ENCODE measurements around the gene HELZ2. TPM values are rescaled to one million over a fixed set of nuclear protein-coding genes. Genes with fewer than 3 reads are reported as not detected.

Gene HELZ2
- total RNA-seq, 1 donor from 2014 or later = 188 TPM

GRCh38 chr20:63596423-63596822 is 22.4 kb upstream of the HELZ2 start:
- FAIRE-seq (no peak), DNase-seq (ENCODE audit: low read depth) (no peak)
- H3K9me3 ChIP-seq (ENCODE audit: insufficient read depth, low read depth, low read length) = no peaks in the 10 kb centered on the region
- H3K9me3 Mint-ChIP-seq (ENCODE audit: unreplicated experiment) = no peaks in the 10 kb centered on the region
- H3K4me3 ChIP-seq (ENCODE audit: insufficient read depth, low read depth, low read length) = no peak overlapping the region
- TF ChIP-seq CTCF (IDR thresholded peaks at IDR 0.05; ENCODE audit: insufficient read depth, low read depth, low read length) = no peak
- H3K27ac Mint-ChIP-seq (ENCODE audit: unreplicated experiment) = no peak overlapping the region
- no peaks in the 10 kb centered on the region for H3K79me2 ChIP-seq (ENCODE audit: insufficient read depth, low read length)
- no peak overlapping the region for H3K4me2 ChIP-seq (ENCODE audit: low read length)
- no peak overlapping the region for H3K9ac ChIP-seq (ENCODE audit: low read length)
- H3K36me3 ChIP-seq (ENCODE audit: insufficient read depth, low read length) = peaks cover 6% of the 10 kb centered on the region
- no peak overlapping the region for H2AFZ ChIP-seq (ENCODE audit: low read depth, low read length)
- H3K27ac ChIP-seq (ENCODE audit: low read depth, low read length) = no peak overlapping the region
- no peaks in the 10 kb centered on the region for H3K27me3 ChIP-seq (ENCODE audit: insufficient read depth, low read length)
- peaks cover 14% of the 10 kb centered on the region for H3K36me3 Mint-ChIP-seq (ENCODE audit: low read depth, unreplicated experiment)
- no peaks in the 10 kb centered on the region for H3K27me3 Mint-ChIP-seq (ENCODE audit: low read depth, unreplicated experiment)
- peaks cover 4% of the 10 kb centered on the region for H4K20me1 ChIP-seq (ENCODE audit: insufficient read depth, low read length)
- peaks cover 7% of the 10 kb centered on the region for H3K4me1 ChIP-seq (ENCODE audit: insufficient read depth, low read length)
- H3K4me3 Mint-ChIP-seq (ENCODE audit: unreplicated experiment) = no peak overlapping the region
- peaks cover 2% of the 10 kb centered on the region for H3K4me1 Mint-ChIP-seq (ENCODE audit: low read depth, unreplicated experiment)

GRCh38 chr20:63595416-63596127 is 21.5 kb upstream of the HELZ2 start:
- Mint-ChIP-seq H3K27ac (ENCODE audit: unreplicated experiment) (no peak overlapping the region), H3K27me3 (ENCODE audit: low read depth, unreplicated experiment) (no peaks in the 10 kb centered on the region), H3K4me3 (ENCODE audit: unreplicated experiment) (no peak overlapping the region), H3K36me3 (ENCODE audit: low read depth, unreplicated experiment) (peaks cover 18% of the 10 kb centered on the region), H3K4me1 (ENCODE audit: low read depth, unreplicated experiment) (peaks cover 2% of the 10 kb centered on the region), H3K9me3 (ENCODE audit: unreplicated experiment) (no peaks in the 10 kb centered on the region)
- H4K20me1 ChIP-seq (ENCODE audit: insufficient read depth, low read length) = peaks cover 4% of the 10 kb centered on the region
- no peak overlapping the region for H3K27ac ChIP-seq (ENCODE audit: low read depth, low read length)
- no peak overlapping the region for H3K9ac ChIP-seq (ENCODE audit: low read length)
- H3K9me3 ChIP-seq (ENCODE audit: insufficient read depth, low read depth, low read length) = no peaks in the 10 kb centered on the region
- peaks cover 7% of the 10 kb centered on the region for H3K4me1 ChIP-seq (ENCODE audit: insufficient read depth, low read length)
- FAIRE-seq (no peak), DNase-seq (ENCODE audit: low read depth) (no peak)
- H3K4me2 ChIP-seq (ENCODE audit: low read length) = no peak overlapping the region
- no peaks in the 10 kb centered on the region for H3K79me2 ChIP-seq (ENCODE audit: insufficient read depth, low read length)
- TF ChIP-seq CTCF (IDR thresholded peaks at IDR 0.05; ENCODE audit: insufficient read depth, low read depth, low read length) (no peak), EZH2 (IDR thresholded peaks at IDR 0.05; ENCODE audit: insufficient read depth, low read length) (no peak)
- H2AFZ ChIP-seq (ENCODE audit: low read depth, low read length) = no peak overlapping the region
- H3K4me3 ChIP-seq (ENCODE audit: insufficient read depth, low read depth, low read length) = no peak overlapping the region
- H3K27me3 ChIP-seq (ENCODE audit: insufficient read depth, low read length) = no peaks in the 10 kb centered on the region
- peaks cover under 1% of the 10 kb centered on the region for H3K36me3 ChIP-seq (ENCODE audit: insufficient read depth, low read length)

- H3K4me1 Mint-ChIP-seq (ENCODE audit: low read depth, unreplicated experiment) = peaks cover 2% of the 10 kb centered on the region
- Histone ChIP-seq H3K27ac (ENCODE audit: low read depth, low read length) (peak overlapping the region; percentile 28), H3K27me3 (ENCODE audit: insufficient read depth, low read length) (no peaks in the 10 kb centered on the region), H3K79me2 (ENCODE audit: insufficient read depth, low read length) (no peaks in the 10 kb centered on the region), H3K9me3 (ENCODE audit: insufficient read depth, low read depth, low read length) (no peaks in the 10 kb centered on the region), H3K4me2 (ENCODE audit: low read length) (peak overlapping the region; percentile 1), H3K9ac (ENCODE audit: low read length) (no peak overlapping the region), H3K36me3 (ENCODE audit: insufficient read depth, low read length) (no peaks in the 10 kb centered on the region), H4K20me1 (ENCODE audit: insufficient read depth, low read length) (peaks cover 4% of the 10 kb centered on the region), H3K4me1 (ENCODE audit: insufficient read depth, low read length) (peaks cover 7% of the 10 kb centered on the region), H2AFZ (ENCODE audit: low read depth, low read length) (no peak overlapping the region), H3K4me3 (ENCODE audit: insufficient read depth, low read depth, low read length) (no peak overlapping the region)
- no peak overlapping the region for H3K4me3 Mint-ChIP-seq (ENCODE audit: unreplicated experiment)
- no peaks in the 10 kb centered on the region for H3K27me3 Mint-ChIP-seq (ENCODE audit: low read depth, unreplicated experiment)
- H3K9me3 Mint-ChIP-seq (ENCODE audit: unreplicated experiment) = no peaks in the 10 kb centered on the region
- TF ChIP-seq EZH2 (IDR thresholded peaks at IDR 0.05; ENCODE audit: insufficient read depth, low read length) (no peak), CTCF (IDR thresholded peaks at IDR 0.05; ENCODE audit: insufficient read depth, low read depth, low read length) (no peak)
- FAIRE-seq (no peak), DNase-seq (ENCODE audit: low read depth) (peak; percentile 57)
- peaks cover 12% of the 10 kb centered on the region for H3K36me3 Mint-ChIP-seq (ENCODE audit: low read depth, unreplicated experiment)
- no peak overlapping the region for H3K27ac Mint-ChIP-seq (ENCODE audit: unreplicated experiment)
These were observed 20.1 kb upstream of the HELZ2 start for GRCh38 chr20:63594043-63594561.
